Mucosa of stomach (tissue), 1 donor: ENCODE results near the gene TNRC6A.

Source experiments
- H3K27me3 ChIP-seq: one replicate; pipeline ENCODE4 v1.7.0; 2013; ENCODE audit warnings: mild to moderate bottlenecking, low read length; ENCODE audit not compliant: control insufficient read depth, insufficient read depth
- H3K36me3 ChIP-seq: one replicate; pipeline ENCODE4 v1.7.0; 2013; ENCODE audit warnings: low read length; ENCODE audit not compliant: control insufficient read depth, insufficient read depth
- H3K4me1 ChIP-seq: one replicate; pipeline ENCODE4 v1.7.0; 2013; ENCODE audit warnings: mild to moderate bottlenecking, low read length; ENCODE audit not compliant: control insufficient read depth, insufficient read depth
- H3K4me3 ChIP-seq: one replicate; pipeline ENCODE4 v1.7.0; 2013; ENCODE audit warnings: low read length
- H3K9ac ChIP-seq: one replicate; pipeline ENCODE4 v1.7.0; 2013; ENCODE audit warnings: mild to moderate bottlenecking, low read length, moderate library complexity
- H3K9me3 ChIP-seq: one replicate; pipeline ENCODE4 v1.7.0; 2013; ENCODE audit warnings: mild to moderate bottlenecking, low read length, moderate library complexity; ENCODE audit not compliant: control insufficient read depth
- donor health status: Pancreatic carcinoma.

The TNRC6A gene

DNA sequence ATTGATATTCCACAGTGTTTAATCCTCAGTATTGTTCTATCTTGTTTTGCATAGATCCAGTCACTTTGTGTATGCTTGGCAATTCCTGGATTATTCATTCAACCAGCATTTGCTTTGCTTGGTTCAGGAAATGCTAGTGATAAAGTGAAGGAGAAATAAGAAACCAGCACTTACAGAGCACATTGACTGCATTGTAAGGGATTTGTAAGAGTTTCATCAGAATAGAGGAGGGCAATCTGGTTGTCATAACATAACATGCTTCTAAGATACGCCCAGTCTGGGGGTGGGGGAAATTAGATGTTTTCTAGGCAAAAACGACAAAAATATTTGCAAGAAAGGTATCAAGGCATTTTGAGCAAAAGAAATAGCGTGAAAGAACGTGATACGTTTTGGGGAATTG is 40.4 kb downstream of the TNRC6A start:
- H3K27me3 ChIP-seq: no peaks in the 10 kb centered on the region
- H3K9ac ChIP-seq: no peak overlapping the region
- H3K9me3 ChIP-seq: no peaks in the 10 kb centered on the region
- no peaks in the 10 kb centered on the region for H3K4me1 ChIP-seq
- H3K4me3 ChIP-seq: no peak overlapping the region
- no peaks in the 10 kb centered on the region for H3K36me3 ChIP-seq

DNA sequence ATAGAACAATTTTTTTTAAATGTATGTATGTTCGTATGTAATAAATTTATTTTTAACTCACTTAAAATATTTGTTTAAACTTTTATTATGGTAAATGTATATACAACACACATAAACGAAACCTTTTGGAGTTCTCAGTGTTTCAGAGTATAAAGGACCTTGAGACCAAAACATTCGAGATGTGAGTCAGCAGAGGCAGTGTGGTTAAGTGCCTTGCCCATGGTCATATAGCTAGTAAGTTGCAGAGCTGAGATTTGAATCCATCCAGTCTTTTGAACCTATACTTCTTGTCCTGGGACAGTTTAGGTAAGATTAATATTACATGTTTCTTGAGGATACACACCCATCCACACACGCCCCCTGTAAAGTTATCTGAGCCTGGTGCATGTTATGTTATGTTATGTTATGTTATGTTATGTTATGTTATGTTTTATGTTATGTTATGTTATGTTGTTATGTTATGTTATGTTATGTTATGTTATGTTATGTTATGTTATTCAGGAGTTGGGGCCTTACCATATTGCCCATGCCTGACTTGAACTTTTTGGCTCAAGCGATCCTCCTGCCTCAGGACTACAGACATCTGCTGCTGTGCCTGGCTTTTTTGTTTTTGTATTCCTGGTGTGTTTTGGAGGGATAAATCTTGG is 41.8 kb downstream of the TNRC6A start:
- no peak overlapping the region for H3K4me3 ChIP-seq
- H3K27me3 ChIP-seq: no peaks in the 10 kb centered on the region
- peaks cover 7% of the 10 kb centered on the region for H3K4me1 ChIP-seq
- no peak overlapping the region for H3K9ac ChIP-seq
- H3K36me3 ChIP-seq: no peaks in the 10 kb centered on the region
- H3K9me3 ChIP-seq: no peaks in the 10 kb centered on the region

DNA sequence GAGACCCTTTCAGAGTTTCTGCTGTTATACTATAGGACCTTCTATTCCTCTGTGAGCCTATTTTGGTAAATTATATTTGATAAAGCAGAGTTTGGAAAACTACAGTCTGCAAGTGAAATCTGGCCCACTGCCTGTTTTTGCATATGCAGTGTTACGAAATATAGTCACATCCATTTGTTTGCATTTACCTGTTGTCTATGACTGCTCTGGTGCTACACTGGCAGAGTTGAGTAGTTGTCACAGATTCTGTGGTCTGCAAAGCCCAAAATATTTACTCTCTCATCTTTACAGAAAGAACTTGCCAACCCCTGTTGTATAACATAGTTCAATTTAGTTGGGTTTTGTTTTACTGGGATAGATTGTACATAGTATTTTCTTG is 42.3 kb downstream of the TNRC6A start:
- Histone ChIP-seq H3K36me3 (no peaks in the 10 kb centered on the region), H3K27me3 (no peaks in the 10 kb centered on the region), H3K4me3 (no peak overlapping the region), H3K4me1 (peaks cover 11% of the 10 kb centered on the region), H3K9ac (no peak overlapping the region), H3K9me3 (no peaks in the 10 kb centered on the region)

DNA sequence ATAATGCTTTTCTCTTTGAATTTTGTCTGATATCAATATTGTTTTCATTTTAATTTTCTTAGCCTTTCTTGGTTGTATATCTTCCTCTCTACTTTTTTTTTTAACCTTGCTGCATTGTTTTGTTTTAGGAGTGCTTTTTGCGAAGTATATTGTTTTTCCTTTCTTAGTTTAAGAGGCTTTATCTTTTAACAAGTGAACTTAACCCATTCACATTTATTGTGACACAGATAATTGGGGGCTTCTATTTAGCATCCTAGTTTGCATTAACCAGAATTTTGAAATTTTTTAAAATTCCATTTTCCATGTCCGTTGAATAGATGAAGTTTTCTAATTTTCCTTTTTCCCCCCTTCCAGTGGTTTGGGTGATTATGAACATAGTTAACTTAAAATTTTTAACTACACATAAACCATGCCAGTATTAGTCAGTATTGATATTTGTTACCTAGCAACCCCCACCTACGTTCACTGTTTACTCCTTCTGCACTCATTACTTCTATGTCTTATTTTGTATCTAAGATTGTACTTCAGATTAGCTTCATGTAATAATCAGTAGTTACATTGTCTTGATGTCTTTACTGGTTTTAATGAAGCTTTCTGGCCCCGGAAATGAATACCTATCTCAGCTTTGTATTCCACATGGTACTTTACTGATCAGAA is 44.4 kb downstream of the TNRC6A start:
- Histone ChIP-seq H3K4me1 (peaks cover 11% of the 10 kb centered on the region), H3K9me3 (no peaks in the 10 kb centered on the region), H3K36me3 (peaks cover 11% of the 10 kb centered on the region), H3K4me3 (no peak overlapping the region), H3K9ac (no peak overlapping the region), H3K27me3 (no peaks in the 10 kb centered on the region)

DNA sequence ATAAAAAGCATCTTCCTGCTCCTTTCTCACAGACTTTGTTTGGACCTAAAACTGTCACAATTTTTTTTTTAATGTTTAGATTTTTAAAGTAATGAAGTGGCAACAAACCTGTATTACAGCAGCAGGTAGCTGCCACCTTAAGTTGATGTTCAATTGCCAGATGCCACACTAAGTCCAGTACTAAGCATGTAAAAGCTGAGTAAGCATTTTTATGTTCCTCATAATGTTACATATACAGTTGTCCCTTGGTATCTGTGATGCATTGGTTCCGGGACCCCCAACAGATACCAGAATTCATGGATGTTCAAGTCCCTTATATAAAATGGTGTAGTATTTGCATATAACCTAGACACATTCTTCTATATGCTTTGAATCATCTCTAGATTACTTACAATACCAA is 45.1 kb downstream of the TNRC6A start:
- no peaks in the 10 kb centered on the region for H3K27me3 ChIP-seq
- peaks cover 11% of the 10 kb centered on the region for H3K36me3 ChIP-seq
- H3K4me3 ChIP-seq: no peak overlapping the region
- H3K9ac ChIP-seq: no peak overlapping the region
- H3K4me1 ChIP-seq: peaks cover 11% of the 10 kb centered on the region
- no peaks in the 10 kb centered on the region for H3K9me3 ChIP-seq

DNA sequence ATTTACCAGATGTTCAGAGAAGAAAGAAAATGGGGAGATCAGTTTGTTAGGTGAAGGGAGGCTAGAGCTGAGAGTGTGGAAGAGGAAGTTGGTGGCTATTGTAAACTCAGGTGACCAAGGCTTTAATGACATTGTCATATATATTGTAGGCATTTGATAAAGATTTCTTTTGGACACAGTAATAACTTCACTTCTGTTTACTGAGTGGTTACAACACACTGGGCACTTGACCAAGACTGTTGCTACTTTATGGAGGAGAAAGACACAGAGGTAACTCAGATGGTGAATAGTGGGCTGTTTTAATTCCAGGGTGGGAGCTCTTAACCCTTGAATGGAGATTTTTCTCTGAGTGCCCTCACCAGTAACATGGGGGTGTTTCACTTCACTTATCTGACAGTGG is 46.0 kb downstream of the TNRC6A start:
- Histone ChIP-seq H3K4me1 (peaks cover 11% of the 10 kb centered on the region), H3K9ac (no peak overlapping the region), H3K27me3 (no peaks in the 10 kb centered on the region), H3K4me3 (no peak overlapping the region), H3K9me3 (no peaks in the 10 kb centered on the region), H3K36me3 (peaks cover 11% of the 10 kb centered on the region)

DNA sequence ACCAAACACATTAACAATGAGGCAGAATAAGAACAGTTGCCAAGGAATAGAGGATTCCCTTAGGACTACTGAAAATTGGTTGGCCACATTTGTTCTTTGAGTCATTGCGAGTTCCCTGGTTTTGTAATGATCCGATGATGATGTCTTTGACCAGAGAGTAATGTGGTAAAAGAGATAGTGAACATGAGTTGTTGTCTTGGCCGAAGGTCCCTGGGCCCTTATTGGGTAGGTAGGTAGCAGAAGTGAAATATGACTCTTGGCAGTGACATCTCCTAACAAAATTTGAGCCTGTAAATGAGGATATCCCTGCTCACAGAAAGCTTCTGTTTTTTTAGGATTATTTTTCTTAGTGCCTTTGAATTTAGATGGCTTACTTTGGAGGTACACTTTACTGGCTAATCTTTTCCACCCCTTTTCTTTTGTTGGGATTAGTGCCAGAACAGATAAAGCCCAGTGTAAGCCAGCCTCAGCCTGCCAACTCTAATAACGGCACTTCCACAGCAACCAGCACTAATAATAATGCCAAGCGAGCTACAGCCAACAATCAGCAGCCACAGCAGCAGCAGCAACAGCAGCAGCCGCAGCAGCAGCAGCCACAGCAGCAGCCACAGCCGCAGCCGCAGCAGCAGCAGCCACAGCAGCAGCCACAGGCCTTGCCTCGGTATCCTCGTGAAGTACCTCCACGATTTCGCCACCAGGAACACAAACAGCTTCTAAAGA is 47.2 kb downstream of the TNRC6A start:
- Histone ChIP-seq H3K4me1 (peaks cover 11% of the 10 kb centered on the region), H3K27me3 (no peaks in the 10 kb centered on the region), H3K36me3 (peaks cover 11% of the 10 kb centered on the region), H3K9ac (no peak overlapping the region), H3K4me3 (no peak overlapping the region), H3K9me3 (no peaks in the 10 kb centered on the region)

DNA sequence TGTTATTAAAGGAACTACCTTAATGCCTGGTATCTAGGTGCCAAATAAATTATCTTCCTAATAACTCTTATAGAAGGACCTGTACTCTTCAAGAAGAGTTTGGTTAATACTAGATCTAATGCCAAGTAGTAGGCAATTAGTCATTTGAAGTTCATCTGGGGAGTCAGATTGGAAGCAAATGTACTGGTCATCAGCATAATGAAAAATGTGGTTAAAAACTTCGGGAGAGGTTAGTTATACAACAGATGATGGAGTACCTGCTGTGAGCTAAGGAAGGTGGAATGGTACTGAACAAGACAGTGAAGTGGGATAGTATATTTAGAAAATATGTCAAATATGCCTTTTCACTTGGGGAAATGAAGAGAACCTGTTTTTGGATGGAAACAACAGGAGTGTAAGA is 49.2 kb downstream of the TNRC6A start:
- Histone ChIP-seq H3K4me1 (peaks cover 11% of the 10 kb centered on the region), H3K36me3 (peaks cover 11% of the 10 kb centered on the region)

DNA sequence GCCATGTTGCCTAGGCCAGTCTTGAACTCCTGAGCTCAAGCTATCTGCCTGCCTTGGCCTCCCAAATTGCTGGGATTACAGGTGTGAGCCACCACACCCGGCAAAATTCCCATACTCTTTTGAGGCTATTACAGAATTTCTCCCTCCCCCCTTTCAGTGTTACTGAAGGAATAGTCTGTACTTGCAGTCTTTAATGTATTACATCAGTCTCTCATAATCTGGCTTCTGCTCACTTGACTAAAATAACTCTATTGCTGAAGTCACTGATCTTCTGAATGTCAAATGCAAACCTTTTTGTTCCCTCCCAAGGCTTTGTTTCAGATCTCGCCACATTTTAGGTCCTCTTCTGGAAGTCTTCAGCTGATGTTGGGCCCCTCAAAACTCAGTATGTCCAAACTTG is 51.8 kb downstream of the TNRC6A start:
- H3K36me3 ChIP-seq: peaks cover 11% of the 10 kb centered on the region
- H3K27me3 ChIP-seq: no peaks in the 10 kb centered on the region
- H3K9ac ChIP-seq: no peak overlapping the region
- peaks cover 4% of the 10 kb centered on the region for H3K4me1 ChIP-seq
- H3K9me3 ChIP-seq: no peaks in the 10 kb centered on the region
- no peak overlapping the region for H3K4me3 ChIP-seq

More for the DNA sequence above, 49.2 kb downstream of the TNRC6A start:
- Histone ChIP-seq H3K9me3 (no peaks in the 10 kb centered on the region), H3K9ac (no peak overlapping the region), H3K27me3 (no peaks in the 10 kb centered on the region), H3K4me3 (no peak overlapping the region)

DNA sequence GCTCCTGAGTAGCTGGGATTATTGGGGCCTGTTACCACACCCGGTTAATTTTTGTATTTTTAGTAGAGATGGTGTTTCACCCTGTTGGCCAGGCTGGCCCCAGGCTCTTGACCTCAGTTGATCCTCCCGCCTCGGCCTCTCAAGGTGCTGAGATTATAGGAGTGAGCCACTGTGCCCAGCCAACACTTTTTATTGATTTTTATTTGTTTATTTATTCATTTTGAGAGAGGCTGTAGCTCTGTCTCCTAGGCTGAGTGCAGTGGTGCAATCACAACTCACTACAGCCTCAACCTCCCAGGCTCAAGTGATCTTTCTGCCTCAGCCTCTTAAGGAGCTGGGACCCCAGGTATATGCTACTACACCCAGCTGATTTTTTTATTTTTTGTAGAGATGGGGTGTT is 54.7 kb downstream of the TNRC6A start:
- H3K4me3 ChIP-seq: no peak overlapping the region
- no peak overlapping the region for H3K9ac ChIP-seq
- H3K9me3 ChIP-seq: no peaks in the 10 kb centered on the region
- H3K36me3 ChIP-seq: no peaks in the 10 kb centered on the region
- H3K4me1 ChIP-seq: no peaks in the 10 kb centered on the region
- H3K27me3 ChIP-seq: no peaks in the 10 kb centered on the region

DNA sequence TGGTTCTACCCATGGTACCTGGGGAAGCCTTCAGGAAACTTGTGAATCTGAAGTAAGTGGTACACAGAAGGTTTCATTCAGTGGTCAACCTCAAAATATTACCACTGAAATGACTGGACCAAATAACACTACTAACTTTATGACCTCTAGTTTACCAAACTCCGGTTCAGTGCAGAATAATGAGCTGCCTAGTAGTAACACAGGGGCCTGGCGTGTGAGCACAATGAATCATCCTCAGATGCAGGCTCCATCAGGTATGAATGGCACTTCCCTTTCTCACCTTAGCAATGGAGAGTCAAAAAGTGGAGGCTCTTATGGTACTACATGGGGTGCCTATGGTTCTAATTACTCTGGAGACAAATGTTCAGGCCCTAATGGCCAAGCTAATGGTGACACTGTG is 60.4 kb downstream of the TNRC6A start:
- Histone ChIP-seq H3K4me3 (no peak overlapping the region), H3K36me3 (peaks cover 15% of the 10 kb centered on the region), H3K4me1 (no peaks in the 10 kb centered on the region), H3K9ac (no peak overlapping the region), H3K9me3 (no peaks in the 10 kb centered on the region), H3K27me3 (no peaks in the 10 kb centered on the region)

DNA sequence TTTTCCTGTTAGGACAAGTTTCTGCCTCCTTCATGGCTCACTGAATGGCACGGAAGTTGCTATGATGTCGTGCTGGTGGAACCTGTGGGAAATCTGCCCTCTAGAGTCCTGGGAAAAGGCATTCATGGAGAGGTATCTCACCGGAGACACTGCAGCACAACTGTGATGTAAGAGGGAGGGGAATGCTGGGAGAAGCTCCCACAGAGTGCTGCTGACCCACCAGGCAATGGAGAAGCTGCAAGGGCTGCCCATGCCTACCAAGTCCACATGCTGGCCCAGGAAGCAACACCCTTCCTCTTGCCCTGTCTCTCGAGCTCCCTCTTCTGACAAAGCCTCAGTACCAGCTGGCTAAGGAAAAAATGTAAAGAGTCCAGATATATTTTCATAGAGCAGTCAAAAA is 71.1 kb downstream of the TNRC6A start:
- no peaks in the 10 kb centered on the region for H3K9me3 ChIP-seq
- no peaks in the 10 kb centered on the region for H3K27me3 ChIP-seq
- no peaks in the 10 kb centered on the region for H3K4me1 ChIP-seq
- H3K36me3 ChIP-seq: peaks cover 8% of the 10 kb centered on the region
- H3K9ac ChIP-seq: no peak overlapping the region
- H3K4me3 ChIP-seq: no peak overlapping the region
